Gastroesophageal sphincter (tissue), 3 donors: ENCODE measurements around the gene DCTN2.

ENCODE experiments used
- POLR2A ChIP-seq, 2 donors: fragments of 450-650 bp; IDR thresholded peaks; one replicate each; pipeline ENCODE4 v1.6.1; 2017; ENCODE audit warnings: antibody characterized with exemption in 2 of 2, mild to moderate bottlenecking in 2 of 2, moderate library complexity in 1 of 2
- POLR2AphosphoS5 ChIP-seq: sonication (generic); formaldehyde crosslinking; IDR thresholded peaks from one replicate; pipeline ENCODE4 v1.6.1; 2017; ENCODE audit warnings: antibody characterized with exemption
- TF ChIP-seq, protein P1 (sequence below), 4 experiments: fragments of 200-600 bp in 2 of 4; fragments of 450-650 bp in 2 of 4; sonication (generic) in 1 of 4; IDR thresholded peaks; one replicate each; pipeline ENCODE4 v1.5.1; 2017 to 2019; ENCODE audit warnings: antibody characterized with exemption in 4 of 4, mild to moderate bottlenecking in 2 of 4, moderate library complexity in 2 of 4

DNA sequence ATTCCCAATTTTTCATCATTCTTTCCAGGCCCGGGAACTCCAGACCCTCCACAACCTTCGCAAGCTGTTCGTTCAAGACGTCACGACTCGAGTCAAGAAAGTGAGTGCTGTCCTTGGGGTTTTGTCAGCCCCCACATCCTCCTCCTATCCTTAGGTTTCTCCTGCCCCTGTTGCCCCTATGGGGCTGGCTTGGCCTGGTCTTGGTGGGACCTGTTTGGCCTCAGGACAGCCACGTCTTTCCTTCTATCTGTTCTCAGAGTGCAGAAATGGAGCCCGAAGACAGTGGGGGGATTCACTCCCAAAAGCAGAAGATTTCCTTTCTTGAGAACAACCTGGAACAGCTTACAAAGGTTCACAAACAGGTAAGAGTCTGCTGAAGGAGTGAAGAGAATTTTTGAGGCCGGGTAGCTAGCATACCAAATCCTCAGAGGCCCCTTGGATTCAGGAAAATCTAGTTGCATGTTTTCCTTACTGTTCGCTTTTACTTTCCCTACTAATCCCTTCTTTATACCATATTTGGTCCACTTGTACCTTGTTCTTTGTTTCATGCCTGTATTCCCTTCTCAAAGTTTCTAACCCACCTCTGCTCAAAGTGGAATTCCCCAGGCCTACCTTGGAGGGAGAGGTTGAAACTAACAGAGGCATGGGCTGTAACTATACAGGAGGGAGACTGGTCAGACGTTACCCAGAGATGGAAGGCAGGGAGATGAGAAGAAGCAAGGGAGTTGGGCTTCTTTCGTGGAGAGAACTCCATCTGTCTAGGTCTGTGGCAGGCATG lies 31.2 kb upstream of the DCTN2 start:
- TF ChIP-seq, protein P1, sequence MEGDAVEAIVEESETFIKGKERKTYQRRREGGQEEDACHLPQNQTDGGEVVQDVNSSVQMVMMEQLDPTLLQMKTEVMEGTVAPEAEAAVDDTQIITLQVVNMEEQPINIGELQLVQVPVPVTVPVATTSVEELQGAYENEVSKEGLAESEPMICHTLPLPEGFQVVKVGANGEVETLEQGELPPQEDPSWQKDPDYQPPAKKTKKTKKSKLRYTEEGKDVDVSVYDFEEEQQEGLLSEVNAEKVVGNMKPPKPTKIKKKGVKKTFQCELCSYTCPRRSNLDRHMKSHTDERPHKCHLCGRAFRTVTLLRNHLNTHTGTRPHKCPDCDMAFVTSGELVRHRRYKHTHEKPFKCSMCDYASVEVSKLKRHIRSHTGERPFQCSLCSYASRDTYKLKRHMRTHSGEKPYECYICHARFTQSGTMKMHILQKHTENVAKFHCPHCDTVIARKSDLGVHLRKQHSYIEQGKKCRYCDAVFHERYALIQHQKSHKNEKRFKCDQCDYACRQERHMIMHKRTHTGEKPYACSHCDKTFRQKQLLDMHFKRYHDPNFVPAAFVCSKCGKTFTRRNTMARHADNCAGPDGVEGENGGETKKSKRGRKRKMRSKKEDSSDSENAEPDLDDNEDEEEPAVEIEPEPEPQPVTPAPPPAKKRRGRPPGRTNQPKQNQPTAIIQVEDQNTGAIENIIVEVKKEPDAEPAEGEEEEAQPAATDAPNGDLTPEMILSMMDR (IDR thresholded peaks at IDR 0.05) = no peak
- TF ChIP-seq POLR2A (IDR thresholded peaks at IDR 0.05) (no peak), POLR2AphosphoS5 (no peak)
